Measurements from ENCODE around the gene P4HA1.

- no peak for TF ChIP-seq POLR2AphosphoS5 (IDR thresholded peaks at IDR 0.05; ENCODE audit: low read depth, low read length)
- TF ChIP-seq POLR2A (IDR thresholded peaks at IDR 0.05; ENCODE audit: low read depth, low read length): no peak
- TF ChIP-seq TAF1 (IDR thresholded peaks at IDR 0.05; ENCODE audit: borderline replicate concordance, low read depth, low read length): no peak
These were observed 43.4 kb downstream of the P4HA1 start for GRCh38 chr10:73053275-73053674.
